HEK293 (cell line): ENCODE measurements around the gene SIAH2.
"Not testable (repeated sequence)": the region's sequence is repeated elsewhere in the genome, so short reads cannot be mapped to it uniquely, and the experiment has no call there.

Source experiments
- CTCF ChIA-PET: fragments of 350-600 bp; formaldehyde crosslinking; extraction: SDS; loops from one replicate; lab custom pipeline; 2021; ENCODE audit warnings: antibody characterized with exemption; lab: Yijun Ruan, JAX
- POLR2A ChIA-PET: fragments of 300-600 bp; formaldehyde crosslinking; extraction: SDS; loops from one replicate; lab custom pipeline; 2020; ENCODE audit warnings: antibody characterized with exemption, inconsistent platforms; lab: Yijun Ruan, JAX
- H3K27ac ChIP-seq: fragments of 200-500 bp; sonication (Bioruptor generic); 2 replicates; pipeline ENCODE4 v1.5.1; 2014; ENCODE audit warnings: low read depth, low read length, control low read depth, inconsistent platforms; ENCODE audit errors: extremely low read depth
- H3K36me3 ChIP-seq, 2 experiments: fragments of 200-500 bp in 1 of 2; sonication (Bioruptor generic) in 1 of 2; 1 replicate in 1 of 2; 2 replicates in 1 of 2; pipeline ENCODE4 v1.5.1; 2014 to 2017; ENCODE audit warnings: inconsistent platforms in 2 of 2, low read length in 2 of 2; ENCODE audit not compliant: control insufficient read depth in 2 of 2, insufficient read depth in 1 of 2
- H3K4me1 ChIP-seq: fragments of 200-500 bp; sonication (Bioruptor generic); 2 replicates; pipeline ENCODE4 v1.5.1; 2014; ENCODE audit warnings: mild to moderate bottlenecking, low read length, inconsistent platforms; ENCODE audit not compliant: control insufficient read depth, insufficient read depth
- H3K4me3 ChIP-seq: 2 replicates; pipeline ENCODE4 v1.5.1; 2011; ENCODE audit warnings: low read depth, mild to moderate bottlenecking, control low read depth, low read length, moderate library complexity
- H3K9me3 ChIP-seq: fragments of 200-500 bp; sonication (Bioruptor generic); 2 replicates; pipeline ENCODE4 v1.5.1; 2014; ENCODE audit warnings: low read depth, low read length, inconsistent platforms; ENCODE audit not compliant: control insufficient read depth, insufficient read depth
- BCL11B ChIP-seq: fragments of 450-650 bp; formaldehyde crosslinking; IDR thresholded peaks from 2 replicates; pipeline ENCODE4 v1.5.1; 2016; ENCODE audit warnings: low read depth, missing biosample characterization, missing genetic modification characterization
- GLI2 ChIP-seq: fragments of 450-650 bp; formaldehyde crosslinking; IDR thresholded peaks from 2 replicates; pipeline ENCODE4; 2017; ENCODE audit warnings: missing biosample characterization, missing genetic modification characterization, low read depth, borderline replicate concordance
- SALL2 ChIP-seq: fragments of 450-650 bp; formaldehyde crosslinking; IDR thresholded peaks from 2 replicates; pipeline ENCODE4 v1.5.0; 2017; ENCODE audit warnings: missing biosample characterization, mild to moderate bottlenecking, missing genetic modification characterization, borderline replicate concordance
- ZBTB20 ChIP-seq: fragments of 450-650 bp; formaldehyde crosslinking; IDR thresholded peaks from 2 replicates; pipeline ENCODE4 v1.5.1; 2016; ENCODE audit warnings: missing biosample characterization, missing genetic modification characterization
- ZBTB8A ChIP-seq: fragments of 450-650 bp; formaldehyde crosslinking; IDR thresholded peaks from 2 replicates; pipeline ENCODE4 v1.5.1; 2016; ENCODE audit warnings: missing biosample characterization, missing genetic modification characterization
- ZNF114 ChIP-seq: fragments of 450-650 bp; formaldehyde crosslinking; IDR thresholded peaks from 2 replicates; pipeline ENCODE4 v1.5.0; 2017; ENCODE audit warnings: missing biosample characterization, missing genetic modification characterization
- ZNF140 ChIP-seq: fragments of 450-650 bp; formaldehyde crosslinking; IDR thresholded peaks from 2 replicates; pipeline ENCODE4 v1.5.1; 2016; ENCODE audit warnings: missing biosample characterization, missing genetic modification characterization
- ZNF324 ChIP-seq: fragments of 450-650 bp; formaldehyde crosslinking; IDR thresholded peaks from 2 replicates; pipeline ENCODE4 v1.5.1; 2016; ENCODE audit warnings: missing biosample characterization, missing genetic modification characterization
- ZNF366 ChIP-seq: fragments of 450-650 bp; formaldehyde crosslinking; conservative IDR thresholded peaks from 2 replicates; pipeline ENCODE4 v1.5.1; 2016; ENCODE audit warnings: missing biosample characterization, missing genetic modification characterization
- ZNF510 ChIP-seq: fragments of 450-650 bp; formaldehyde crosslinking; IDR thresholded peaks from 2 replicates; pipeline ENCODE4 v1.5.1; 2018; ENCODE audit warnings: mild to moderate bottlenecking, missing genetic modification characterization, missing biosample characterization; ENCODE audit not compliant: insufficient replicate concordance
- ZNF560 ChIP-seq: fragments of 450-650 bp; formaldehyde crosslinking; IDR thresholded peaks from 2 replicates; pipeline ENCODE4 v1.5.1; 2017; ENCODE audit warnings: missing biosample characterization, missing genetic modification characterization, borderline replicate concordance
- ZNF610 ChIP-seq: fragments of 450-650 bp; formaldehyde crosslinking; IDR thresholded peaks from 2 replicates; pipeline ENCODE4 v1.5.1; 2016; ENCODE audit warnings: missing biosample characterization, missing genetic modification characterization, borderline replicate concordance
- ZNF629 ChIP-seq: fragments of 450-650 bp; formaldehyde crosslinking; IDR thresholded peaks from 2 replicates; pipeline ENCODE4 v1.5.1; 2017; ENCODE audit warnings: missing biosample characterization, missing genetic modification characterization
- ZNF707 ChIP-seq: fragments of 450-650 bp; formaldehyde crosslinking; IDR thresholded peaks from 2 replicates; pipeline ENCODE4 v1.5.1; 2016; ENCODE audit warnings: missing biosample characterization, missing genetic modification characterization
- TF ChIP-seq, protein P1 (sequence below): fragments of 450-650 bp; formaldehyde crosslinking; IDR thresholded peaks from 2 replicates; pipeline ENCODE4 v1.5.1; 2016; ENCODE audit warnings: missing biosample characterization, missing genetic modification characterization
- TF ChIP-seq, protein P2 (sequence below): fragments of 450-650 bp; IDR thresholded peaks from 2 replicates; pipeline ENCODE4 v1.5.1; 2018; ENCODE audit warnings: missing biosample characterization, mild to moderate bottlenecking, missing genetic modification characterization
- TF ChIP-seq, protein P3 (sequence below): fragments of 450-650 bp; formaldehyde crosslinking; IDR thresholded peaks from 2 replicates; pipeline ENCODE4 v1.5.1; 2017; ENCODE audit warnings: missing biosample characterization, missing genetic modification characterization
- TF ChIP-seq, protein P4 (sequence below): fragments of 450-650 bp; formaldehyde crosslinking; IDR thresholded peaks from 2 replicates; pipeline ENCODE4 v1.5.1; 2016; ENCODE audit warnings: missing biosample characterization, missing genetic modification characterization, low read depth
- TF ChIP-seq, protein P5 (sequence below): fragments of 450-650 bp; IDR thresholded peaks from 2 replicates; pipeline ENCODE4 v1.5.1; 2018; ENCODE audit warnings: missing biosample characterization, missing genetic modification characterization

Gene SIAH2

DNA sequence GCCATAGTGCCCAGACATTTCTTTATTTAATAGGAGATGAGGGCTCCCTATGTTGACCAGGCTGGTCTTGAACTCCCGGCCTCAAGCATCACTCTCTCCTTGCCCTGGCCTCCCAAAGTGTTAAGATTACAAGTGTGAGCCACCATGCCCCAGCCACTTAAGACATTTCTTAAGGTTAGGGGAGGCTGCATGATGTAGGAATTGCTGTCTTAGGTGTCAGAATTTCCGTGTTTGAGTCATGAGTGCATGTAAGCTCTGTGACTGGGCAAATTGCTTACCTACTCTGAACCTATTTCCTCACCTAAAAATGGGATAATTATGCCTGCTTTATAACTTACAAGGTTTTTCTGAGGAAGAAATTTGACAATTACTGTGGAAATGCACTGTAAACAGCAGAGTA, 34.2 kb upstream of the SIAH2 start:
- ChIA-PET POLR2A (no interaction called here), CTCF (interaction anchor here (0.6 kb wide), 1 partner anchor 1842 kb away, joined by 4 read pairs; no protein-coding TSS in a partner anchor)
- no peaks in the 10 kb centered on the region for H3K9me3 ChIP-seq
- TF ChIP-seq, protein P1, sequence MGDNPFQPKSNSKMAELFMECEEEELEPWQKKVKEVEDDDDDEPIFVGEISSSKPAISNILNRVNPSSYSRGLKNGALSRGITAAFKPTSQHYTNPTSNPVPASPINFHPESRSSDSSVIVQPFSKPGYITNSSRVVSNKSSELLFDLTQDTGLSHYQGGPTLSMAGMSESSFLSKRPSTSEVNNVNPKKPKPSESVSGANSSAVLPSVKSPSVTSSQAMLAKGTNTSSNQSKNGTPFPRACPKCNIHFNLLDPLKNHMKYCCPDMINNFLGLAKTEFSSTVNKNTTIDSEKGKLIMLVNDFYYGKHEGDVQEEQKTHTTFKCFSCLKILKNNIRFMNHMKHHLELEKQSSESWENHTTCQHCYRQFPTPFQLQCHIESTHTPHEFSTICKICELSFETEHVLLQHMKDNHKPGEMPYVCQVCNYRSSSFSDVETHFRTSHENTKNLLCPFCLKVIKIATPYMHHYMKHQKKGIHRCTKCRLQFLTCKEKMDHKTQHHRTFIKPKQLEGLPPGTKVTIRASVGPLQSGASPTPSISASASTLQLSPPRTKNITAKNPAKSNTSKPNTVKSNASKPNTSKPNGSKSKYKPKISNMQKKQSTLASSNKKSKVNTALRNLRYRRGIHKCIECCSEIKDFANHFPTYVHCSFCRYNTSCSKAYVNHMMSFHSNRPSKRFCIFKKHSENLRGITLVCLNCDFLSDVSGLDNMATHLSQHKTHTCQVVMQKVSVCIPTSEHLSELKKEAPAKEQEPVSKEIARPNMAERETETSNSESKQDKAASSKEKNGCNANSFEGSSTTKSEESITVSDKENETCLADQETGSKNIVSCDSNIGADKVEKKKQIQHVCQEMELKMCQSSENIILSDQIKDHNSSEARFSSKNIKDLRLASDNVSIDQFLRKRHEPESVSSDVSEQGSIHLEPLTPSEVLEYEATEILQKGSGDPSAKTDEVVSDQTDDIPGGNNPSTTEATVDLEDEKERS (tag by site-specific recombination), result no peak
- no peak for TF ChIP-seq ZNF324
- TF ChIP-seq ZNF510, result no peak
- TF ChIP-seq ZBTB8A (tag by site-specific recombination), result no peak
- TF ChIP-seq, protein P2, sequence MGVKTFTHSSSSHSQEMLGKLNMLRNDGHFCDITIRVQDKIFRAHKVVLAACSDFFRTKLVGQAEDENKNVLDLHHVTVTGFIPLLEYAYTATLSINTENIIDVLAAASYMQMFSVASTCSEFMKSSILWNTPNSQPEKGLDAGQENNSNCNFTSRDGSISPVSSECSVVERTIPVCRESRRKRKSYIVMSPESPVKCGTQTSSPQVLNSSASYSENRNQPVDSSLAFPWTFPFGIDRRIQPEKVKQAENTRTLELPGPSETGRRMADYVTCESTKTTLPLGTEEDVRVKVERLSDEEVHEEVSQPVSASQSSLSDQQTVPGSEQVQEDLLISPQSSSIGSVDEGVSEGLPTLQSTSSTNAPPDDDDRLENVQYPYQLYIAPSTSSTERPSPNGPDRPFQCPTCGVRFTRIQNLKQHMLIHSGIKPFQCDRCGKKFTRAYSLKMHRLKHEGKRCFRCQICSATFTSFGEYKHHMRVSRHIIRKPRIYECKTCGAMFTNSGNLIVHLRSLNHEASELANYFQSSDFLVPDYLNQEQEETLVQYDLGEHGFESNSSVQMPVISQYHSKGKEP (tag by site-specific recombination), result no peak
- no peak for TF ChIP-seq SALL2 (tag by site-specific recombination)
- no peak for TF ChIP-seq ZNF560
- no peak for TF ChIP-seq ZBTB20
- TF ChIP-seq, protein P3, sequence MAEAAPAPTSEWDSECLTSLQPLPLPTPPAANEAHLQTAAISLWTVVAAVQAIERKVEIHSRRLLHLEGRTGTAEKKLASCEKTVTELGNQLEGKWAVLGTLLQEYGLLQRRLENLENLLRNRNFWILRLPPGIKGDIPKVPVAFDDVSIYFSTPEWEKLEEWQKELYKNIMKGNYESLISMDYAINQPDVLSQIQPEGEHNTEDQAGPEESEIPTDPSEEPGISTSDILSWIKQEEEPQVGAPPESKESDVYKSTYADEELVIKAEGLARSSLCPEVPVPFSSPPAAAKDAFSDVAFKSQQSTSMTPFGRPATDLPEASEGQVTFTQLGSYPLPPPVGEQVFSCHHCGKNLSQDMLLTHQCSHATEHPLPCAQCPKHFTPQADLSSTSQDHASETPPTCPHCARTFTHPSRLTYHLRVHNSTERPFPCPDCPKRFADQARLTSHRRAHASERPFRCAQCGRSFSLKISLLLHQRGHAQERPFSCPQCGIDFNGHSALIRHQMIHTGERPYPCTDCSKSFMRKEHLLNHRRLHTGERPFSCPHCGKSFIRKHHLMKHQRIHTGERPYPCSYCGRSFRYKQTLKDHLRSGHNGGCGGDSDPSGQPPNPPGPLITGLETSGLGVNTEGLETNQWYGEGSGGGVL (tag by site-specific recombination), result no peak
- TF ChIP-seq ZNF114 (tag by site-specific recombination), result no peak
- no peak for TF ChIP-seq ZNF610 (tag by site-specific recombination)
- no peak for TF ChIP-seq BCL11B (tag by site-specific recombination)
- no peak for TF ChIP-seq ZNF140 (tag by site-specific recombination)
- TF ChIP-seq, protein P4, sequence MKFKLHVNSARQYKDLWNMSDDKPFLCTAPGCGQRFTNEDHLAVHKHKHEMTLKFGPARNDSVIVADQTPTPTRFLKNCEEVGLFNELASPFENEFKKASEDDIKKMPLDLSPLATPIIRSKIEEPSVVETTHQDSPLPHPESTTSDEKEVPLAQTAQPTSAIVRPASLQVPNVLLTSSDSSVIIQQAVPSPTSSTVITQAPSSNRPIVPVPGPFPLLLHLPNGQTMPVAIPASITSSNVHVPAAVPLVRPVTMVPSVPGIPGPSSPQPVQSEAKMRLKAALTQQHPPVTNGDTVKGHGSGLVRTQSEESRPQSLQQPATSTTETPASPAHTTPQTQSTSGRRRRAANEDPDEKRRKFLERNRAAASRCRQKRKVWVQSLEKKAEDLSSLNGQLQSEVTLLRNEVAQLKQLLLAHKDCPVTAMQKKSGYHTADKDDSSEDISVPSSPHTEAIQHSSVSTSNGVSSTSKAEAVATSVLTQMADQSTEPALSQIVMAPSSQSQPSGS (tag by site-specific recombination), result no peak
- TF ChIP-seq GLI2 (tag by site-specific recombination), result no peak
- TF ChIP-seq ZNF629, result no peak
- no peak for TF ChIP-seq ZNF707 (tag by site-specific recombination)
- TF ChIP-seq, all 188 proteins: peak for 0
- Histone ChIP-seq H3K27ac (no peak overlapping the region), H3K4me1 (0 out of 2 replicates have a peak, but pooled peaks cover 6% of the 10 kb centered on the region), H3K36me3 (no peaks in the 10 kb centered on the region), H3K4me3 (no peak overlapping the region)

DNA sequence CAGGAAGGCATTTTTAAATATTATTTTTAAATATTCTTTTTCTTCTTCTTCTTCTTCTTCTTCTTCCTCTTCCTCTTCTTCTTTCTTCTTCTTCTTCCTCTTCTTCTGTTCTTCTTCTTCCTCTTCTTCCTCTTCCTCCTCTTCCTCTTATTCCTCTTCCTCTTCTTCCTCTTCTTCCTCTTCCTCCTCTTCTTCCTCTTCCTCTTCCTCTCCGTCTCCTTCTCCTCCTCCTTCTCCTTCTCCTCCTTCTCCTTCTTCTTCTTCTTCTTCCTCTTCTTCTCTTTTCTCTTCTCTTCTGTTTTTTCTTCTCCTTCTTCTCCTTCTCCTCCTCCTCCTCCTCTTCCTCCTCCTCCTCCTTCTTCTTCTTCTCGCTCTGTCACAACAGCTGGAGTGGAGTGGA, 33.6 kb upstream of the SIAH2 start:
- H3K4me1 ChIP-seq, H3K9me3 ChIP-seq, H3K36me3 ChIP-seq, H3K4me3 ChIP-seq, POLR2A ChIA-PET, H3K27ac ChIP-seq, CTCF ChIA-PET: not testable (repeated sequence)
- TF ChIP-seq, protein P5, sequence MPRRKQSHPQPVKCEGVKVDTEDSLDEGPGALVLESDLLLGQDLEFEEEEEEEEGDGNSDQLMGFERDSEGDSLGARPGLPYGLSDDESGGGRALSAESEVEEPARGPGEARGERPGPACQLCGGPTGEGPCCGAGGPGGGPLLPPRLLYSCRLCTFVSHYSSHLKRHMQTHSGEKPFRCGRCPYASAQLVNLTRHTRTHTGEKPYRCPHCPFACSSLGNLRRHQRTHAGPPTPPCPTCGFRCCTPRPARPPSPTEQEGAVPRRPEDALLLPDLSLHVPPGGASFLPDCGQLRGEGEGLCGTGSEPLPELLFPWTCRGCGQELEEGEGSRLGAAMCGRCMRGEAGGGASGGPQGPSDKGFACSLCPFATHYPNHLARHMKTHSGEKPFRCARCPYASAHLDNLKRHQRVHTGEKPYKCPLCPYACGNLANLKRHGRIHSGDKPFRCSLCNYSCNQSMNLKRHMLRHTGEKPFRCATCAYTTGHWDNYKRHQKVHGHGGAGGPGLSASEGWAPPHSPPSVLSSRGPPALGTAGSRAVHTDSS, result peak; percentile 97
- peak; percentile 55; the same call in 1 of the 2 replicates for TF ChIP-seq ZNF366 (tag by site-specific recombination)
